Stimulated activated CD8-positive, alpha-beta memory T cell treated with anti-CD3 and anti-CD28 coated beads, Interleukin-4, amount 100 ng/mL, for 48 hours (primary cell): ENCODE measurements around the gene WDR5.
"Not testable (repeated sequence)": the region's sequence is repeated elsewhere in the genome, so short reads cannot be mapped to it uniquely, and the experiment has no call there.

Source experiments
- DNase-seq: peaks from one replicate; pipeline ENCODE4 v3.0.0-alpha.2; 2020

The WDR5 gene

GRCh38 chr9:134135343-134136117 lies at the start of gene WDR5:
WDR5 (plus strand) TSS chr9:134136082; CDS start chr9:134139878, 3,796 bp downstream.
- peak; percentile 93 for DNase-seq

DNA sequence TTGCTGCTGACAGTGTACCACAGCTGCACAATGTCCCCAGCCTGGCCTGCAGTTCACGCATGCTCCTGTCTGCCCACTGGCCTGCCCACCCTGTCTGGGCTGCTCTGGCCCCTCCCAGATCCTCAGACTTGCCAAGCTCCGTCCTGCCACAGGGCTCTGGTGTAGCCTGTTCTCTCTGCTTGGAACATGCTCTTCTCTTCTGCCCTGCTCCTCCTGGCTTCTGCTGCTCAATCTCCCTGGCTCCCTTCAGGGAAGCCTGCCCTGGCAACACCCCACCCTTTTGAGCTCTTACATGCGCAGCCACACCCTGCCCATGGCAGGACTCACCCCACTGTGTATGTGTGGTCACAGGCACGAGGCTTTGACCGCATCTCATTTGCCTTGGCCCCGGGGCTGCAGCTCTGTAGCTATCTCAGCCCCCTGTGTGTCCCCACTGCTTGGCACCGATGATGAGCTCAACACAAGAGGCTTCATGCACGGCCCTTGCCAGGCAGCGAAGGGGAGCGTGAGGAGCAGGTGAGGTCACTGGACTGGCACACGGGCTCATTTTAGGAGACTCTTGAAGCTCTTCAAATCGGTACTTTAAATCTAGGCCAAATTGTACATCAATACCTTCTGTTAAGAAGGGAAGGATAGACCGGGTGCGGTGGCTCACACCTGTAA lies 47.7 kb upstream of the WDR5 start:
- no peak for DNase-seq

DNA sequence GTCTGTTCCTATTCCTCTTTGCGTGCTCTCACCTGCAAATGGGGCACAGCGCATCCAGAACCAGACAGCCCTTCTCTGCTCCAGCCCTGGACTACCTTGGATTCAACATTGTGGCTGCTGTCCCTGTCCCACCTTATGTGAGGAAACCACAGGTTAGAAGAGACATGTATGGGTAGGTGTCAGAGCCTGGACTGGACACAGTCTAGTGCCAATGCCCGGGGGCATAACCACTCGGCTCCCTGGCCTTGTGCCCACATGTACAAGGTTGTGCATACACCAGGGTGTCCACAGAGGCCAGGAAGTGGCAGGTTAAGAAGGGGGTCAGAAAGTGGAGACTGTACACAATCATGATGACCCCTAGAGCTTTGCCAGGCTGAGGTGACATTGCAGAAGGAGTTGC lies 45.9 kb upstream of the WDR5 start:
- DNase-seq: no peak

DNA sequence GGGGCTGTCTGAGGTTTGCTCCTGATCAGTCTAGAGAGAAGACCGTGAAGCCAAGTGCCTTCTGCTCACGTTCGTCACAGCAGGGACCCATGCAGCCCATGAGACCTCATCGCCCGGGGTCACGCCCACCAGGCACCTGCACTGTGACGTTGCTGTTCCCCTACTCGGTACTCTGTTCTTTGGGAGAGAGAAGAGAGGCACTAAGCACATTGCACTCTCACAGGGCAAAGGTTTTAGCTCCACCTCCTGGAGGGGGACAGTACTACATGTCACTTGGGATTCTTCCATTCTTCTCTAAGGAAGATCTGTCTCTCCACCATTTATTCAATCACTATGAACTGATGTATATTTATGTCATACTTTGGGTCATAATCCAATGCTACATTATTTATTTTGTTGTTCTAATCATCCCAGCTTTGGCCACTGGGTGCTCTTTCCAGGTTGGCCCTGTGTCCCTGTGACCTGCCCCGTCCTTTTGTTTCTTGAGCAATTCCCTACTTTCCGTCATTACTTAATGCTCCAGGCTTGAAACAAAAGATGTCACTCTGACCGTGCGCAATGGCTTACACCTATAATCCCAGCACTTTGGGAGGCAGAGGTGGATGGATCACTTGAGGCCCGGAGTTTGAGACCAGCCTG lies 36.6 kb upstream of the WDR5 start:
- peak; percentile 80 for DNase-seq

- no peak for DNase-seq
These were observed 35.8 kb upstream of the WDR5 start for GRCh38 chr9:134100040-134100439.

- not testable (repeated sequence) for DNase-seq
These were observed 34.7 kb upstream of the WDR5 start for GRCh38 chr9:134101133-134101532.

- no peak for DNase-seq
These were observed 34.2 kb upstream of the WDR5 start for GRCh38 chr9:134101623-134102149.

DNA sequence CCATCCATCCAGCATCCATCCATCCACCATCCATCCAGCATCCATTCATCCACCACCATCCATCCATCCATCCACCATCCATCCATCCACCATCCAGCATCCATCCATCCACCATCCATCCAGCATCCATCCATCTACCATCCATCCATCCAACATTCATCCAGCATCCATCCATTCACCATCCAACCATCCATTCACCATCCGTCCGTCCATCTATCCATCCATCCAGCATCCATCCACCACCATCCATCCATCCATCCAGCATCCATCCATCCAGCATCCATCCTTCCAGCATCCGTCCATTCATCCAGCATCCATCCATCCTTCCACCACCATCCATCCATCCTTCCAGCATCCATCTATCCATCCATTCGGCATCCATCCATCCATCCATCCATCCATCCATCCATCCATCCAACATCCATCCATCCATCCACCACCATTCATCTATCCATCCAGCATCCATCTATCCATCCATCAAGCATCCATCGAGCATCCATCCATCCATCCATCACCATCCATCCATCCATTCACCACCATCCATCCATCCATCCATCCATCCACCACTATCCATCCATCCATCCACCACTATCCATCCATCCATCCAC lies 32.4 kb upstream of the WDR5 start:
- DNase-seq: no peak

DNA sequence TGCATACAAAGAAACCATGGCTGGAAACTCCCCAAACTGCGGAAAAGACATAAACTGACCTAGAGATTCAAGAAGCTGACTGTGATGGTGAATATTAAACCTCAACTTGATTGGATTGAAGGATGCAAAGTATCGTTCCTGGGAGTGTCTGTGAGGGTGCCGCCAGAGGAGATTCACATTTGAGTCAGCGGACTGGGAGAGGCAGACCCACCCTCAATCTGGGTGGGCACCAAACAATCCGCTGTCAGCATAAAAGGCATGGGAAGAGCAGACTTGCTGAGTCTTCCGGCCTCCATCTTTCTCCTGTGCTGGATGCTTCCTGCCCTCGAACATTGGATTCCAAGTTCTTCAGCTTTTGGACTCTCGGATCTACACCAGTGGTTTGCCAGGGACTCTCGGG lies 24.8 kb upstream of the WDR5 start:
- no peak for DNase-seq

- no peak for DNase-seq
These were observed 23.3 kb upstream of the WDR5 start for GRCh38 chr9:134112561-134112960.

GRCh38 chr9:134118972-134119371 lies 16.9 kb upstream of the WDR5 start:
- DNase-seq: not testable (repeated sequence)

- DNase-seq: no peak
These were observed 12.1 kb upstream of the WDR5 start for GRCh38 chr9:134123764-134124128.

- DNase-seq: no peak
These were observed 10.3 kb upstream of the WDR5 start for GRCh38 chr9:134125413-134126095.

DNA sequence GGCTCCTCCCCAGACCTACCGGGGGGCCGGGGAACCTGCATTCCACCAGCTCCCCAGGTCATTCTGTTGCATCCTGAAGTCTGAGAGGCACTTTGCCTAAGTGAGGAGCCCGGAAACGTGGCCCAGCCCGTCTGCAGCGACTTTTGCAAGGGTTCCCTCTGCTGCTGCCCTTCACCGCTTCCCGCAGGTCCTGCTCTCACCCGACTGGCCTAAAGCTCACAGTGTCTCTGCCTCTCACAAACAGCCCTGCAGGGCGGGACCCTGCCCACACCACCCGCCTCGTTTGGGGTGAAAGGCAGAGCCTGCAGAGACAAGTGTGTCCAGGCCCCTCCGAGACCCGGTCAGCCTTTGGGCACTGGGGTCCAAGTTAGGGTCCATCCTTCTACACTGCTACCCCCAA lies 9.5 kb upstream of the WDR5 start:
- no peak for DNase-seq

- no peak for DNase-seq
These were observed 8.8 kb upstream of the WDR5 start for GRCh38 chr9:134127065-134127580.

GRCh38 chr9:134127616-134128015 lies 8.3 kb upstream of the WDR5 start:
- no peak for DNase-seq

- DNase-seq: no peak
These were observed 6.9 kb upstream of the WDR5 start for GRCh38 chr9:134128727-134129679.

DNA sequence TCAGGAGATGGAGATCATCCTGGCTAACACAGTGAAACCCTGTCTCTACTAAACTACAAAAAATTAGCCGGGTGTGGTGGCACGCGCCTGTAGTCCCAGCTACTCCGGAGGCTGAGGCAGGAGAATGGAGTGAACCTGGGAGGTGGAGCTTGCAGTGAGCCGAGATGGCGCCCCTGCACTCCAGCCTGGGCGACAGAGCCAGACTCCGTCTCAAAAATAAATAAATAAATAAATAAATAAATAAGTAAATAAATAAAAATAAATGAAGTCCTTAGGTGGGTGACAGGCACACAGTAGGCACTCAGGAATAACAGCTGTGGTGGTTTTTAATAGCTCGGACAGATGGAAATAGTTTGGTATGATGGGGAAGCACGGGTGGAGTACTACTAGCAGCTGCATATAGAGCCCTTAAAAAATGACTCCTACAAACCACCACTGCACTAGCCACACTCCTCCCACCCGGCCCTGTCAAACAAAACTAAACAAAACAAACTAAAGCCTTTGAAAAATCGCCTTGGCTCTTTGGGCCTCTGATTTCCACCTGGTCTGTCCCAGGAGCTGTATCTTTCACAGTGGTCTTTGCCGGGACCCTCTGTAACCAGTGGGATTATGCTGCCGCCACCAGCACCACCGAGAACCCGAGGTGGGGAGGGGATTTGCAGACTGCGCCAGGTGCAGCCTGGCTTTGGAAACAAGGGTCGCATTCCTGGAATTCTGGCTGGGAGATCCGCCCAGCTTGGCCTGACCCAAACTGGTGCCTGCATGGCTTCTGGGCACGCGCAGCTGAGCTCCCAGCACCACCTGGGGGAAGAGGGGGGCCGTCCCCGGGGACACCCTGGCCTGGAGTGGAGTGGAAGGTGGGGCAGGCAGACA lies 5.1 kb upstream of the WDR5 start:
- no peak for DNase-seq

GRCh38 chr9:134131471-134132207 lies 4.2 kb upstream of the WDR5 start:
- DNase-seq: no peak
